Measurements from ENCODE around the gene TRMT10C. TPM values are rescaled to one million over a fixed set of nuclear protein-coding genes. Genes with fewer than 3 reads are reported as not detected.
"Not testable (repeated sequence)": the region's sequence is repeated elsewhere in the genome, so short reads cannot be mapped to it uniquely, and the experiment has no call there.

TRMT10C gene

DNA sequence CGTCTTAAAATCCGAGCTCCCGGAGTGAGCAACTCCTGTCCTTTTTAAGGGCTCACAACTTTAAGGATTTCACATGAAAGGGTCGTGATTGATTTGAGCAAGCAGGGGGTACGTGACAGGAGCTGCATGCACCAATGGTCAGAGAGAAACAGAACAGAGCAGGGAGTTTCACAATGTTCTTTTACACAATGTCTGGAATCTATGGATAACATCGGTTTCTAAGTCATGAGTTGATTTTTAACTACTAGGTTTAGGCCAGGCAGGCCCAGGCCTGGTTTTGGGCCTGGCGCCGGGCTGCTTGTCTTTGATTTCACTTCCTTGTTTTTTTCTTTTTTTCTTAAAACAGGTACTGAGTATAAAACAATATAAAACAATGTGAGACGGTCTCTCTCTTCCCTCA is 51.3 kb downstream of the TRMT10C start:
- H3K4ac ChIP-seq (ENCODE audit: low read length); H2BK5ac ChIP-seq (ENCODE audit: low read length); H3K36me3 ChIP-seq (replicated peaks in 1 of 2; ENCODE audit: control insufficient read depth in 2 of 2, insufficient read depth in 2 of 2, low read length in 2 of 2); H4K8ac ChIP-seq (ENCODE audit: low read depth, low read length); H3K18ac ChIP-seq (ENCODE audit: low read length); DNase-seq (ENCODE audit: low spot score); H2BK15ac ChIP-seq (ENCODE audit: low read length); H4K91ac ChIP-seq (ENCODE audit: low read depth, low read length, poor library complexity); H3K14ac ChIP-seq (ENCODE audit: low read length); H3K4me1 ChIP-seq (ENCODE audit: control insufficient read depth in 2 of 2, insufficient read depth in 1 of 2, low read depth in 1 of 2, low read length in 2 of 2); H3K79me1 ChIP-seq (ENCODE audit: low read depth, low read length); H3K4me2 ChIP-seq (ENCODE audit: insufficient read depth, low read length, poor library complexity, severe bottlenecking); H2BK120ac ChIP-seq (ENCODE audit: low read depth, low read length); H3K23ac ChIP-seq (ENCODE audit: low read depth, low read length, poor library complexity); H3K27ac ChIP-seq (replicated peaks; ENCODE audit: low read length); H3K27me3 ChIP-seq (ENCODE audit: control insufficient read depth in 3 of 3, insufficient read depth in 3 of 3, low read depth in 1 of 3, low read length in 3 of 3); H3K4me3 ChIP-seq (ENCODE audit: low read length in 2 of 2); H3K9ac ChIP-seq (ENCODE audit: low read depth, low read length, poor library complexity); H2AK5ac ChIP-seq (ENCODE audit: low read depth, low read length); H3K9me3 ChIP-seq (replicated peaks in 1 of 2; ENCODE audit: control insufficient read depth in 2 of 2, insufficient read depth in 1 of 2, low read depth in 1 of 2, low read length in 2 of 2); H2BK12ac ChIP-seq (ENCODE audit: low read length): not testable (repeated sequence)
- peak overlapping the region; percentile 59 for H2AFZ ChIP-seq (ENCODE audit: low read length)
- no CpG with 5 or more reads among the region's 9 CpGs for WGBS, 2 donors (ENCODE audit: extremely low coverage in 2 of 2, insufficient read length in 2 of 2, insufficient replicate concordance in 1 of 2)

DNA sequence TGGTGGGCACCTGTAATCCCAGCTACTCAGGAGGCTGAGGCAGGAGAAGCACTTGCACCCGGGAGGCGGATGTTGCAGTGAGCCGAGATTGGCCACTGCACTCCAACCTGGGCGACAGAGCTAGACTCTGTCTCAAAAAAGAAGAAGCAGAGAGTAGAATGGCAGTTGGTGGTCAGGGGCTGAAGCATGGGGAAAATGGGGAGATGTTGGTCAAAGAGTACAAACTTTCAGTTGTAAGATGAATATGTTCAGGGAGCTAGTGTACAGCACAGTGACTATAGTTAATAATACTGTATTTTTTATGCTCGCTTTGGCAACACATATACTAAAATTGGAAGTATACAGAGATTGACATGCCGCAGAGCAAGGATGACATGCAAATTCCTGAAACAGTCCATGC is 53.9 kb downstream of the TRMT10C start:
- Histone ChIP-seq H3K36me3 (replicated peaks in 1 of 2; ENCODE audit: control insufficient read depth in 2 of 2, insufficient read depth in 2 of 2, low read length in 2 of 2) (no peaks in the 10 kb centered on the region), H3K23ac (ENCODE audit: low read depth, low read length, poor library complexity) (no peak overlapping the region), H4K91ac (ENCODE audit: low read depth, low read length, poor library complexity) (no peak overlapping the region), H3K79me1 (ENCODE audit: low read depth, low read length) (no peaks in the 10 kb centered on the region), H2BK15ac (ENCODE audit: low read length) (no peak overlapping the region), H2AFZ (ENCODE audit: low read length) (no peak overlapping the region), H3K27ac (replicated peaks; ENCODE audit: low read length) (no peak overlapping the region), H3K14ac (ENCODE audit: low read length) (no peak overlapping the region), H3K18ac (ENCODE audit: low read length) (no peak overlapping the region), H3K4me1 (ENCODE audit: control insufficient read depth in 2 of 2, insufficient read depth in 1 of 2, low read depth in 1 of 2, low read length in 2 of 2) (no peaks in the 10 kb centered on the region), H2BK5ac (ENCODE audit: low read length) (no peak overlapping the region), H2BK120ac (ENCODE audit: low read depth, low read length) (no peak overlapping the region), H2AK5ac (ENCODE audit: low read depth, low read length) (no peak overlapping the region), H3K27me3 (ENCODE audit: control insufficient read depth in 3 of 3, insufficient read depth in 3 of 3, low read depth in 1 of 3, low read length in 3 of 3) (no peaks in the 10 kb centered on the region), H3K4me2 (ENCODE audit: insufficient read depth, low read length, poor library complexity, severe bottlenecking) (no peak overlapping the region), H3K9me3 (replicated peaks in 1 of 2; ENCODE audit: control insufficient read depth in 2 of 2, insufficient read depth in 1 of 2, low read depth in 1 of 2, low read length in 2 of 2) (peaks cover 0 to 3% of the 10 kb centered on the region in 2 donors), H3K9ac (ENCODE audit: low read depth, low read length, poor library complexity) (no peak overlapping the region), H3K4me3 (ENCODE audit: low read length in 2 of 2) (no peak overlapping the region), H2BK12ac (ENCODE audit: low read length) (no peak overlapping the region), H4K8ac (ENCODE audit: low read depth, low read length) (no peak overlapping the region), H3K4ac (ENCODE audit: low read length) (no peak overlapping the region)
- no CpG with 5 or more reads among the region's 6 CpGs for WGBS, 2 donors (ENCODE audit: extremely low coverage in 2 of 2, insufficient read length in 2 of 2, insufficient replicate concordance in 1 of 2)
- DNase-seq (ENCODE audit: low spot score), result no peak

Small RNA genes within 50 kb of the gene (small RNA-seq; reads per million reads assigned to genes)
- not detected for gene RNU6-1256P (ENCODE audit: insufficient read depth)

All from neuronal stem cell (in vitro differentiated cells).